Measurements from ENCODE around the gene MCM9.
A peak's percentile ranks its signal among the peaks of the same experiment; 100 is the strongest.

MCM9 gene

DNA sequence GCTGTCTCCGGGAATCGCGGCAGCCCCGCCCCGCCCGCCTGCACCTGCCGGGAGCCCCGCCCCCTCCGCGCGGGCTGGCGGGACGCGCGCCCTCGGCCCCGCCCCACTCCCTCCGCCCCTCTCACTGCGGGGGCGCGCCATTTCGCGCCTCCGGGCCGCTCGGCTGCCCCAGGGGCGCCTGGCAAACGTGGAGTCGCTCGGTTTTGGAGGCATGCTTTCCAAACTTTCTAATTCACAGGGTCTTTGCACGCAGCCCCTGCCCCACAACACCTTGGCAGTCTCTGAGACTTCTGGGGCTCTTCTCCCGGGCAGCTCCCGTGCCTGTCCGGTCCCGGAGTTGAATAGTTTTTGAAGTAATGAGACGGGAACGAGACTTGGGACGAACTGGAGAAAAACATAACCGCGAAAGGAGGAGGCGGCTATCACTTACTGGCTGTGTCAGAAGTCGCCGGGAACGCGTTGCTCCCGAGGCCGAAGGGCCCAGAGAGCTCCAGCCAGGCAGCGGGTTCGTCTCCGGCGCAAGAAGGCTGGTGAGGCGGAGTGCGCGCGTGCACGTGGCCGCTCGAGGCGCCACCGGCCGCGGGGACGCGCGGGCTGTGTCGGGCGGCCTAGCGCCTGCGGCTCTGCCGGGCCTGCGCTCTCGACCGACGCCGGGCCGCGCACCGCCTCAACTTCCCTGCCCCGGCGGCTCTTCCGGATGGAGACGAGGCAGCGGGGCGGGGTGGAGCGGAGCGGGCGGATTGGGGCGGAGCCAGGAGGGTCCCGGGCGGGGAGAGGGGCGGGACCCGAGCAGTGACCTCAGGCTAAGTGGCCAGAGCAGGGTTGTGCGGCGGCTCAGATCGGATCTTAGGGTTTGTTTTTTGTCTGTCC, at the start of gene MCM9:
Gene MCM9, minus strand, starts transcription at position 699 of the 870 bp plus-strand sequence. CDS start 3,436 bp downstream, outside the sequence.
- DNase-seq (ENCODE audit: low spot score), result peak; percentile 97

DNA sequence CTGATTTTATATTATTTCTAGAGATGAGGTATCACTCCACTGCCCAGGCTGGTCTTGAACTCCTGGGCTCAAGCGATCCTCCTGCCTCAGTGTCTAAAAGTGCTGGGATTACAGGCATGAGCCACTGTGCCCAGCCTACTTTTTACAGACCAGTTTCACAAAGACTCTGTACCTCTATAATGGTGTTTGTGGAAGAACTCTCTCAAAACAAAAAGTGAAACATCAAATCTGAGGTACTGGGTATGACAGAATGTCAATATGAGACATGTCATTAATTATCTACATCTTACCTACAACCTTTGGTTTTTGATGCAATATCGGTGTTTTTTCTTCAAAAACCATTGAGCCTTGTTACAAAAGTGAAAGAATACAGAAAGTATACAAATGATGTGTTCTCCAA, 49.4 kb upstream of the MCM9 start:
- DNase-seq (ENCODE audit: low spot score), result no peak

DNA sequence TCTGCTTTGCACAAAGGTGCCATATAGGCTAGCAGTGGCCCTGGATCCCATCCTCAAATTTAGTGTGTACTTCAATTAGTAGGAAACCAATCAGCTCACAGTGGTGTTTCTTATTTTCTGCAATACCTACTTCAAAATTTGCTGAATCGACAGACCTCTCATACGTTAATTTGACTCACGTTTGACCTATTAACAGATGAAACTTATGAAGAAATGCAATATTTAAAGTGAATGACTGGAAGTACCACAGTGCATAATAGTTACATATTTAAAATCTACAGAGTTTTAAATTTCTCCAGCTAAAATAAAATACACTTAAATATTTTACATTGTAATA, 47.6 kb upstream of the MCM9 start:
- DNase-seq (ENCODE audit: low spot score), result no peak

DNA sequence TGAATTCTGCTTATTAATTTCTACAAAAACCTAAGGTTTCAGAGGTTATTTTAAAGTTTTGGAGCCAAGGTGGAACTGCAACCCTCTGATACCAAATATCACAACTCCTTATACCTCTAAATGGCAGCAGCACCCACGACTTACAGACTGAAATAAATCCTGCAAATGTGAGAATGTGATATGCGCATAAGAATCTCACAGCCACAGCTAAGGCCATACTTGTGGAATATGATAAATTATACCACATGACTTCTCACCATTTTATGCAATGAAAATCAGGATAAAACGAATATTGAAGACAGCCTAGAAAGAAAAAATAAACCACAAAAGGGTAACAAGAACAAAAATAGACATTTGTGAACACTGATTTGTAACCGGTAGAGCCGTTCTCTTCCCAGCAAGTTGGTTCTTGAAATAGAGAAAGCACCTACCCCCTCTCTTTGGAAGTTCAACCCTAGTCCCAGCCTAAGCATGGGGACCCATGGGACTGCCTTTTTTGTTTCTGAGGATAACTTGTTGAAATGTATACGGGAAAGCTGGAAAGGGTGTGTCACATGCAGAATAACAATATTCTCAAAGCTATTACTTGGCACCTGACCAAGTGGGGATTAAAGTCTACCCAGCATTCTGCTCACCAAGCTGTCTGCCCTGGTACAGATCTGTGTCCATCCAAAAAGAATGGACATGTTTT, 47.1 kb upstream of the MCM9 start:
- peak; percentile 56 for DNase-seq (ENCODE audit: low spot score)

GRCh38 chr6:118980063-118980462, 45.1 kb upstream of the MCM9 start:
- DNase-seq (ENCODE audit: low spot score), result no peak

DNA sequence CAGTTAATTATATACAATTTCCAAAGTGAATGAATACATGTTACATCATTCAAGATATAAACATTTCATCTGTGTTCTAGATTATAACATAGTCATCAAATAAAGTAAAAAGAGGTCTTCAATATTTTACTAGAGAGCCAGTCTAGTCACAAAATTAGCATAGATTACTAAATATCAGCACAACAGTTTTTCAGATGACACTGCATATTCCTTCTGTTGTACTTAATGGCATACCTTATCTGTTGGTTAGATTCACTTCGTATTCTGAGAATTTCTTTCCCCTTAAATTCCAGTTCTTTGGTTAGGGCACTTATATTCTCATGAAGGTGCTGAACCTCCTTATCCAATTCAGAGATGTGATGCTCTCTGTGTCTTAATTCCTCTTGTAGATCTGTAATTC, 39.8 kb upstream of the MCM9 start:
- no peak for DNase-seq (ENCODE audit: low spot score)

GRCh38 chr6:118971682-118972081, 36.7 kb upstream of the MCM9 start:
- DNase-seq (ENCODE audit: low spot score), result no peak

- no peak for DNase-seq (ENCODE audit: low spot score)
These were observed 35.9 kb upstream of the MCM9 start for GRCh38 chr6:118970866-118971265.

DNA sequence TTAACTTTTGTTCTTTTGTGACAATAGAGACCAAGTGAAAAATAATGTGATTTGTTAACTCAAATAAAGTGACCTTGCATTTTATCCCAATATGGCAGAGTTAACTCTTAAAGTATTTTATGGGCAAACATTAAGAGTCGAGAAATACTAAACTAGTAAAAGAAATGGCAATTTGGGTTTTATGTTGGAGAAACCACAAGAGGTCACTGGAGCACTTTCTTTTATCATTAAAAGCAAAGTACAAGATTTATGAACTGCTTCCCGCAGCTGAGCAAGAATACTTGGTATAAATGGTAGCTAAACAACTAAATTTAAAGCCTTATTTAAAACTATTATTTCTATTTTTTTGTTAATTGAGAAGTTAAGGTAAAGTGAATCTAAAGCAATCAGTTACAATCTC, 33.5 kb upstream of the MCM9 start:
- no peak for DNase-seq (ENCODE audit: low spot score)

DNA sequence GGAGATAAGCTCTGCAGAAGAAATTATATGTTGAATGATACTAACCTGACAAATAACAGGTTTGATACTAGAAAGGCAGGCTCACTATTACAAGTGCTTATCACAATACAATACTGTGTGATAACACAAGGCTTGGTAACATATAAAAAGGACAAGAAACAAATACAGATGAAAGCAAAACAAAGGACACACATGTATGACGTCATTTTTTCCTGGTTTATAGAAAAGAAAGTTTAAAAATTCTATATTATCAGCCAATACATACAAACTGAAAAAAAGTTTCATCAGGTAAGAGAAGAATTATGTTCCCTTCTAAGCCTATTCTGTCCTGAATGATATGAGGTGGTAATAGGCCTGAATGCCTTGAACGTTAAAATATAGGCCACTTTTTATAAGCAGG, 32.3 kb upstream of the MCM9 start:
- DNase-seq (ENCODE audit: low spot score), result no peak

DNA sequence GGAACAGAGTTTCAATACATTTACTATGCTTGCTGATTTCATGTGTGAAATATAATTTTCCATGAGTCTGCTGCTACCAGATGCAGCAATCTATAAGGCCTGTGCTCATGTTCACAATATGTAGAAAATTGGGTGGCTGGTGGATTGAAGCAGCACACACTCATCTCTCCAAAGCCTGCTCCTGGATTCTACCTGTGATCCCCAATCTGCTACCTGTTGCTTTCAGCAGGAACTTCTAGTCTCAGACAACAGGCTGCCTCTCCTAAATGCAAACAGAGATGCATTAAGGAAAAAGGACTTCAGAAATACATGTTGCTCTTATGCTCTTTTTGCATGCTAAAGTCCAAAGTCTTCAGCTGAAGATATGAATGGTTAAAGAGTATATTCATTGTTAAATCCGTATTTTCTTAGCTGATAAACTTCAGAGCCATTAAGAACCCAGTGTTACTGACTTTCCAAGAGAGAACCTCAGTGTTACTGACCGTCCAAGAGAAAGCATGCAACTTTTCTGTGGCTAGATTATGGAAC, 30.9 kb upstream of the MCM9 start:
- DNase-seq (ENCODE audit: low spot score), result no peak

GRCh38 chr6:118965371-118965770, 30.4 kb upstream of the MCM9 start:
- no peak for DNase-seq (ENCODE audit: low spot score)

GRCh38 chr6:118963003-118963402, 28.0 kb upstream of the MCM9 start:
- no peak for DNase-seq (ENCODE audit: low spot score)

GRCh38 chr6:118959903-118960302, 24.9 kb upstream of the MCM9 start:
- DNase-seq (ENCODE audit: low spot score), result no peak

DNA sequence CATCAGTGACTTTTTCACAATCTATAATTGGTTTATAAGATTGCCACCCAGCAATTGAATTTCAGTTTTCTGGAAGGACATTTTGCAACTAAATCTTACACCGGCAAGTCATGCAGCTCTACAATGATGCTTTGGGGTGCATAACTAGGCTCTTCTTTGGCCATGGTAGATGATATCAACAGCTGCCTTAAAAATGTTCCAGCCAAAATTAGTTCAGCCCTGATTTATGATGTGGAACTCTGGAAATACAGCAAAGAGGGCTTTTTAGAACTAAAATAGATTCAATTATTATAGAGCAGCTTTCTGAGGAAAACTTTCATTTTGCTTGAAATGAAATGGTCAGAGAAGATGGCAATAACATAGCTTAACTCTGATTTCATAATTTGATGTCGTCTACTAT, 18.4 kb upstream of the MCM9 start:
- no peak for DNase-seq (ENCODE audit: low spot score)

DNA sequence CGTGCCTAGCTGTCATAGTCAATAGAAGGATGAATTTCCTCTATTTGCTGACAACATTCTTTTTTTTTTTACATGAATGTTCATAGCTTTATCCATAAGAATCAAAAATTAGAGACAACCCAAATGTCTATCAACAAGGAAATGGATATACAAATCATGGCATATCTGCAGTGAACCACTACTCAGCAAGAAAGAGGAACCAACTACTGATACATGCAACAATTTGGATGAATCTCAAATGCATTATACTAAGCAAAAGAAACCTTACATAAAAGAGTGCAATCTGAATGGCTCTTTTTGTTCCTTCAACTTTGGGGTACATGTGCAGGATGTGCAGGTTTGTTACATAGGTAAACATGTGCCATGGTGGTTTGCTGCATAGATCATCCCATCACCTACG, 17.7 kb upstream of the MCM9 start:
- DNase-seq (ENCODE audit: low spot score), result no peak

GRCh38 chr6:118945217-118945616, 10.3 kb upstream of the MCM9 start:
- no peak for DNase-seq (ENCODE audit: low spot score)

DNA sequence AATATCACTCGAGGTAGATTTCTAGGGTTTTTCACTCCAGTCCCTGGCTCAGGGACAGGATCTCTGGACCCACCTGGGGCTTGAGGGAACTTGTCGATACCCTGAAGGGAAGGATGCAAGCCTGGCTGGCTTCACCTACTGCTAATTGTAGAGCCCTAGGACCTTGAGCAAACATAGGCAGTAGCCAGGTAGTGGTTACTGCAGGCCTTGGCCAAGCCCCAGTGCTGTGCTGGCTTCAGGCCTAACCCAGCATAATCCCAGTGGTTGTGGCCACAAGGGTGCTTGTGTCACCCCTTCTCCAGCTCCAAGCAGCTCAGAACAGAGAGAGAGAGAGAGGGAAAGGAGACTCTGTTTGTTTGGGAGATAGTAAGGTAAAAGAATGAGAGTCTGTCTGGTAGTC, 5.8 kb upstream of the MCM9 start:
- no peak for DNase-seq (ENCODE audit: low spot score)

GRCh38 chr6:118939683-118940082, 4.7 kb upstream of the MCM9 start:
- DNase-seq (ENCODE audit: low spot score), result no peak

- no peak for DNase-seq (ENCODE audit: low spot score)
These were observed 1.2 kb upstream of the MCM9 start for GRCh38 chr6:118935978-118936703.

DNA sequence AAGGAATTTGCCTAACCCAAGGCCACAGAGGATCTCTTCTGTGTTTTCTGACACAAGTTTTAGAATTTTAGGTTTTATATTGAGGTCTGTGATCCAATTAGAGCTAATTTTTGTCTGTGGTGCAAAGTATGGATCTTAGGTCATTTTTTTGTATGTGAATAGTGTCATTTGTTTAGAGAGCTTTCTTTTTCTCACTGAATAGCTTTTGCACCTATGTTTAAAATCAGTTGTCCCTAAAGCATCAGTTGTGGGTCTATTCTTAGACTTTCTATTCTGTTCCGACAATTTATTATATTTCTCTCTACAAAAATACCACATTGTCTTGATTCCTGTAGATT, 341 bp upstream of the MCM9 start:
- no peak for DNase-seq (ENCODE audit: low spot score)

- DNase-seq (ENCODE audit: low spot score), result no peak
These were observed 1.0 kb downstream of the MCM9 start for GRCh38 chr6:118933855-118934460.
